ENCODE measurements around the gene PAQR5.

PAQR5 gene

GRCh38 chr15:69385831-69386230 is 87.1 kb downstream of the PAQR5 start:
- Histone ChIP-seq H3K27me3 (replicated peaks; ENCODE audit: control insufficient read depth, insufficient read depth, low read length) (no peaks in the 10 kb centered on the region), H3K9me3 (ENCODE audit: control insufficient read depth, low read length) (no peaks in the 10 kb centered on the region), H3K4me1 (ENCODE audit: control insufficient read depth, insufficient read depth, low read length) (peaks cover 10% of the 10 kb centered on the region), H3K9ac (ENCODE audit: low read length) (no peak overlapping the region), H3K36me3 (ENCODE audit: control insufficient read depth, insufficient read depth, low read length, severe bottlenecking) (no peaks in the 10 kb centered on the region), H3K4me3 (ENCODE audit: low read length) (no peak overlapping the region)
- no peak for DNase-seq (ENCODE audit: low read depth)

GRCh38 chr15:69386284-69386683 is 87.6 kb downstream of the PAQR5 start:
- Histone ChIP-seq H3K27me3 (replicated peaks; ENCODE audit: control insufficient read depth, insufficient read depth, low read length) (no peaks in the 10 kb centered on the region), H3K4me3 (ENCODE audit: low read length) (no peak overlapping the region), H3K9me3 (ENCODE audit: control insufficient read depth, low read length) (no peaks in the 10 kb centered on the region), H3K36me3 (ENCODE audit: control insufficient read depth, insufficient read depth, low read length, severe bottlenecking) (no peaks in the 10 kb centered on the region), H3K4me1 (ENCODE audit: control insufficient read depth, insufficient read depth, low read length) (peaks cover 10% of the 10 kb centered on the region), H3K9ac (ENCODE audit: low read length) (no peak overlapping the region)
- DNase-seq (ENCODE audit: low read depth), result no peak

- DNase-seq (ENCODE audit: low read depth), result peak; percentile 51
- H3K9me3 ChIP-seq (ENCODE audit: control insufficient read depth, low read length), result no peaks in the 10 kb centered on the region
- H3K4me1 ChIP-seq (ENCODE audit: control insufficient read depth, insufficient read depth, low read length), result peaks cover 10% of the 10 kb centered on the region
- H3K36me3 ChIP-seq (ENCODE audit: control insufficient read depth, insufficient read depth, low read length, severe bottlenecking), result no peaks in the 10 kb centered on the region
- no peak overlapping the region for H3K9ac ChIP-seq (ENCODE audit: low read length)
- H3K4me3 ChIP-seq (ENCODE audit: low read length), result no peak overlapping the region
- H3K27me3 ChIP-seq (replicated peaks; ENCODE audit: control insufficient read depth, insufficient read depth, low read length), result no peaks in the 10 kb centered on the region
Observed at GRCh38 chr15:69388260-69388705, 89.6 kb downstream of the PAQR5 start.

- Histone ChIP-seq H3K36me3 (ENCODE audit: control insufficient read depth, insufficient read depth, low read length, severe bottlenecking) (no peaks in the 10 kb centered on the region), H3K27me3 (replicated peaks; ENCODE audit: control insufficient read depth, insufficient read depth, low read length) (no peaks in the 10 kb centered on the region), H3K9ac (ENCODE audit: low read length) (no peak overlapping the region), H3K4me3 (ENCODE audit: low read length) (no peak overlapping the region), H3K9me3 (ENCODE audit: control insufficient read depth, low read length) (no peaks in the 10 kb centered on the region), H3K4me1 (ENCODE audit: control insufficient read depth, insufficient read depth, low read length) (peaks cover 14% of the 10 kb centered on the region)
- DNase-seq (ENCODE audit: low read depth), result no peak
Observed at GRCh38 chr15:69389426-69389825, 90.7 kb downstream of the PAQR5 start.

- Histone ChIP-seq H3K27me3 (replicated peaks; ENCODE audit: control insufficient read depth, insufficient read depth, low read length) (no peaks in the 10 kb centered on the region), H3K4me3 (ENCODE audit: low read length) (no peak overlapping the region), H3K36me3 (ENCODE audit: control insufficient read depth, insufficient read depth, low read length, severe bottlenecking) (no peaks in the 10 kb centered on the region), H3K4me1 (ENCODE audit: control insufficient read depth, insufficient read depth, low read length) (peaks cover 15% of the 10 kb centered on the region), H3K9me3 (ENCODE audit: control insufficient read depth, low read length) (no peaks in the 10 kb centered on the region), H3K9ac (ENCODE audit: low read length) (no peak overlapping the region)
- peak; percentile 46 for DNase-seq (ENCODE audit: low read depth)
Observed at GRCh38 chr15:69390575-69390974, 91.9 kb downstream of the PAQR5 start.

GRCh38 chr15:69391046-69391757 is 92.5 kb downstream of the PAQR5 start:
- Histone ChIP-seq H3K27me3 (replicated peaks; ENCODE audit: control insufficient read depth, insufficient read depth, low read length) (no peaks in the 10 kb centered on the region), H3K9me3 (ENCODE audit: control insufficient read depth, low read length) (no peaks in the 10 kb centered on the region), H3K4me1 (ENCODE audit: control insufficient read depth, insufficient read depth, low read length) (peaks cover 15% of the 10 kb centered on the region), H3K36me3 (ENCODE audit: control insufficient read depth, insufficient read depth, low read length, severe bottlenecking) (no peaks in the 10 kb centered on the region), H3K4me3 (ENCODE audit: low read length) (no peak overlapping the region), H3K9ac (ENCODE audit: low read length) (no peak overlapping the region)
- no peak for DNase-seq (ENCODE audit: low read depth)

- no peak overlapping the region for H3K9ac ChIP-seq (ENCODE audit: low read length)
- DNase-seq (ENCODE audit: low read depth), result no peak
- H3K4me1 ChIP-seq (ENCODE audit: control insufficient read depth, insufficient read depth, low read length), result peaks cover 15% of the 10 kb centered on the region
- no peaks in the 10 kb centered on the region for H3K36me3 ChIP-seq (ENCODE audit: control insufficient read depth, insufficient read depth, low read length, severe bottlenecking)
- no peaks in the 10 kb centered on the region for H3K9me3 ChIP-seq (ENCODE audit: control insufficient read depth, low read length)
- H3K27me3 ChIP-seq (replicated peaks; ENCODE audit: control insufficient read depth, insufficient read depth, low read length), result no peaks in the 10 kb centered on the region
- no peak overlapping the region for H3K4me3 ChIP-seq (ENCODE audit: low read length)
Observed at GRCh38 chr15:69392352-69392751, 93.6 kb downstream of the PAQR5 start.

- H3K9me3 ChIP-seq (ENCODE audit: control insufficient read depth, low read length), result no peaks in the 10 kb centered on the region
- H3K36me3 ChIP-seq (ENCODE audit: control insufficient read depth, insufficient read depth, low read length, severe bottlenecking), result no peaks in the 10 kb centered on the region
- no peaks in the 10 kb centered on the region for H3K27me3 ChIP-seq (replicated peaks; ENCODE audit: control insufficient read depth, insufficient read depth, low read length)
- peaks cover 5% of the 10 kb centered on the region for H3K4me1 ChIP-seq (ENCODE audit: control insufficient read depth, insufficient read depth, low read length)
- DNase-seq (ENCODE audit: low read depth), result no peak
- H3K9ac ChIP-seq (ENCODE audit: low read length), result peak overlapping the region; percentile 35
- H3K4me3 ChIP-seq (ENCODE audit: low read length), result peak overlapping the region; percentile 49
Observed at GRCh38 chr15:69393831-69394491, 95.2 kb downstream of the PAQR5 start.

GRCh38 chr15:69394556-69395282 is 96.0 kb downstream of the PAQR5 start:
- Histone ChIP-seq H3K9ac (ENCODE audit: low read length) (peak overlapping the region; percentile 35), H3K4me1 (ENCODE audit: control insufficient read depth, insufficient read depth, low read length) (peaks cover 5% of the 10 kb centered on the region), H3K36me3 (ENCODE audit: control insufficient read depth, insufficient read depth, low read length, severe bottlenecking) (no peaks in the 10 kb centered on the region), H3K9me3 (ENCODE audit: control insufficient read depth, low read length) (no peaks in the 10 kb centered on the region), H3K4me3 (ENCODE audit: low read length) (peak overlapping the region; percentile 49), H3K27me3 (replicated peaks; ENCODE audit: control insufficient read depth, insufficient read depth, low read length) (no peaks in the 10 kb centered on the region)
- peak; percentile 93 for DNase-seq (ENCODE audit: low read depth)

- Histone ChIP-seq H3K9ac (ENCODE audit: low read length) (no peak overlapping the region), H3K4me1 (ENCODE audit: control insufficient read depth, insufficient read depth, low read length) (peaks cover 5% of the 10 kb centered on the region), H3K9me3 (ENCODE audit: control insufficient read depth, low read length) (no peaks in the 10 kb centered on the region), H3K36me3 (ENCODE audit: control insufficient read depth, insufficient read depth, low read length, severe bottlenecking) (no peaks in the 10 kb centered on the region), H3K4me3 (ENCODE audit: low read length) (no peak overlapping the region), H3K27me3 (replicated peaks; ENCODE audit: control insufficient read depth, insufficient read depth, low read length) (no peaks in the 10 kb centered on the region)
- DNase-seq (ENCODE audit: low read depth), result no peak
Observed at GRCh38 chr15:69395460-69395859, 96.7 kb downstream of the PAQR5 start.

GRCh38 chr15:69395991-69396390 is 97.3 kb downstream of the PAQR5 start:
- H3K9me3 ChIP-seq (ENCODE audit: control insufficient read depth, low read length), result no peaks in the 10 kb centered on the region
- no peaks in the 10 kb centered on the region for H3K36me3 ChIP-seq (ENCODE audit: control insufficient read depth, insufficient read depth, low read length, severe bottlenecking)
- H3K9ac ChIP-seq (ENCODE audit: low read length), result no peak overlapping the region
- H3K27me3 ChIP-seq (replicated peaks; ENCODE audit: control insufficient read depth, insufficient read depth, low read length), result no peaks in the 10 kb centered on the region
- DNase-seq (ENCODE audit: low read depth), result no peak
- peaks cover 5% of the 10 kb centered on the region for H3K4me1 ChIP-seq (ENCODE audit: control insufficient read depth, insufficient read depth, low read length)
- no peak overlapping the region for H3K4me3 ChIP-seq (ENCODE audit: low read length)

Measured in adipocyte (in vitro differentiated cells).